GM19193 (cell line): ENCODE measurements around the gene ST8SIA1.

ENCODE experiments used
- POLR2A ChIP-seq: IDR thresholded peaks from 4 replicates; pipeline ENCODE4 v1.6.1; 2011; ENCODE audit not compliant: insufficient read depth, insufficient read length; ENCODE audit errors: extremely low read depth

ST8SIA1 gene

GRCh38 chr12:22275843-22276242, 58.7 kb downstream of the ST8SIA1 start:
- no peak for TF ChIP-seq POLR2A

- no peak for TF ChIP-seq POLR2A
Observed at GRCh38 chr12:22272335-22273151, 62.0 kb downstream of the ST8SIA1 start.

- no peak for TF ChIP-seq POLR2A
Observed at GRCh38 chr12:22271023-22271422, 63.5 kb downstream of the ST8SIA1 start.

DNA sequence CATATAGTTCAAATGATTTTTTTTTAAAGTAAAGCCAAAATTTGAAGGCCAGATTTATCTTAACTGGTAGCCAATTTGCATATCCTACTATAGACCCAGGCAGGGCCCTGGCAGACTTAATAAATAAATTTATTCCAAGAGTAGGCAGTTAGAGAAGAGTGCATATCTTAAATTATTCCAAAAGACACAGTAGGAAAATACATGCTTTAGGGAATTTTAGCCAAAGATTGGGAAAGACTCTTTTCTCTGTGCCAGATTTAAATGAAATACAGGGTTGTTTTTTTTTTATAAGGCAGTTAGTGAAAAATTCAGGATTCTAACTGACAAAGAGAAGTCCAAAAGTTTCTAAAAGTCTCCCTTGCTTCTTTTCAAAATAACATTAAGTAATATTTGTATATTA, 65.5 kb downstream of the ST8SIA1 start:
- TF ChIP-seq POLR2A = no peak

DNA sequence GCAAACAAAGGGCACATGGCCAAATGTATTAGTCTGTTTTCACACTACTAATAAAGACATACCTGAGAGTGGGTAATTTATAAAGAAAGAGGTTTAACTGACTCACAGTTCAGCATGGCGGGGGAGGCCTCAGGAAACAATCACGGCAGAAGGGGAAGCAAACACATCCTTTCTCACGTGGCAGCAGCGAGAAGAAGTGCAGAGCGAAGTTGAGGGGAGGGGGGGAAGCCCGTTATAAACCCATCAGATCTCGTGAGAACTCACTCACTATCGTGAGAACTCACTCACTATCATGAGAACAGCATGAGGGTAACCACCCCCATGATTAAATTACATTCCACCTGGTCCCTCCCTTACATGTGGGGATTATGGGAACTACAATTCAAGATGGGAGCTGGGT, 66.1 kb downstream of the ST8SIA1 start:
- TF ChIP-seq POLR2A = no peak

GRCh38 chr12:22266101-22266500, 68.4 kb downstream of the ST8SIA1 start:
- no peak for TF ChIP-seq POLR2A

DNA sequence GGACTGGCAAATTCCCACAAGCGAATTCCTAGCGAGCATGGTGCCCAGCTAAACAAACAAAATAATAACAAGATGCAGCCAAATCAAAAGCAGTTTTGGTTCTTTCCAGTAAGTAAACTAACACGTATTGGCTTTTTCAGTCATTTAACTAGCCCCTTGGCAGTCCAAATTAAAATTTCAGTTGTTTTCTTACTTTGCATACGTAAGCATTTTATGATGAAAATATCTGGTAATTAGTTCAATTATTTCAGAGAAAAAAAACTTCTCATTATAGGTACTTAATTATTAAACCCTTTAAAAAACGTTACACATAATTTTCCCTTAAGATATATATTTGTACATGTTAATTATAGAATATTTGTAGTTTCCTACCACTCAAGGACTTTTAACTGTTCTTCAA, 70.1 kb downstream of the ST8SIA1 start:
- TF ChIP-seq POLR2A = no peak

- no peak for TF ChIP-seq POLR2A
Observed at GRCh38 chr12:22262309-22262708, 72.2 kb downstream of the ST8SIA1 start.

- no peak for TF ChIP-seq POLR2A
Observed at GRCh38 chr12:22257100-22257499, 77.4 kb downstream of the ST8SIA1 start.

GRCh38 chr12:22256605-22257004, 77.9 kb downstream of the ST8SIA1 start:
- no peak for TF ChIP-seq POLR2A

- no peak for TF ChIP-seq POLR2A
Observed at GRCh38 chr12:22256041-22256441, 78.5 kb downstream of the ST8SIA1 start.

DNA sequence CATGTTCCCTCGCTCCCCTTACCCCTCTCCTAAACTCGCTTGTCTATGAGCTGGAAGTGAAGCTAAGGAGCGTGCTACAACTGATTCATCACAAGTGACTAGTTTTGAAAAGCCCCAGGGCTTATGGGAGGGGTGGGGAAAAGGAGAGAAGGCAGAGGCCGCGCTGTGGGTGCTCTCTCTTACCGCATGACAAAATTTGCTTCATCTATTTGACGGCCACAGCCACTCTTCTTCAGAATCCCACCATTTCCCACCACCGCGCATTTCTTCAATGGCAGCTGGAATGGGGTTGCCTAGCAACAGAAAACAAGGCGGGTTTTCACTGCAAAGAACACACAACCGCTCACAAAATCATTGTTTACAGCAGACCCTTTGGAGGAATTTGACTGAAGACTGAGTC, 79.4 kb downstream of the ST8SIA1 start:
- no peak for TF ChIP-seq POLR2A

- no peak for TF ChIP-seq POLR2A
Observed at GRCh38 chr12:22254478-22254877, 80.0 kb downstream of the ST8SIA1 start.

- TF ChIP-seq POLR2A = no peak
Observed at GRCh38 chr12:22252057-22252456, 82.5 kb downstream of the ST8SIA1 start.

- TF ChIP-seq POLR2A = no peak
Observed at GRCh38 chr12:22250762-22251161, 83.7 kb downstream of the ST8SIA1 start.

- TF ChIP-seq POLR2A = no peak
Observed at GRCh38 chr12:22248571-22249115, 85.9 kb downstream of the ST8SIA1 start.

GRCh38 chr12:22248121-22248520, 86.4 kb downstream of the ST8SIA1 start:
- no peak for TF ChIP-seq POLR2A

GRCh38 chr12:22246217-22246846, 88.2 kb downstream of the ST8SIA1 start:
- TF ChIP-seq POLR2A = no peak
